ENCODE measurements around the gene ATP1B3. TPM values are rescaled to one million over a fixed set of nuclear protein-coding genes. Genes with fewer than 3 reads are reported as not detected.

ATP1B3 gene
- total and polyA plus RNA-seq, 2 of the 13 experiments (the other 11 are each of a cell fraction or from before 2014, with no cell fraction given), result 84.3 to 93.6 TPM

- Histone ChIP-seq H3K27me3 (ENCODE audit: control insufficient read depth in 1 of 2, insufficient read depth in 2 of 2, low read length in 2 of 2) (no peaks in the 10 kb centered on the region), H4K20me1 (ENCODE audit: insufficient read depth, low read length) (no peaks in the 10 kb centered on the region), H2AFZ (ENCODE audit: low read length) (no peak overlapping the region), H3K36me3 (replicated peaks in 1 of 2; ENCODE audit: control insufficient read depth in 1 of 2, insufficient read depth in 2 of 2, low read length in 2 of 2) (peaks cover 2 to 8% of the 10 kb centered on the region in 2 experiments; a peak in 2 of 5 replicates), H3K9me3 (ENCODE audit: low read length) (peaks cover 11% of the 10 kb centered on the region; the same call in 1 of the 2 replicates), H3K9ac (ENCODE audit: insufficient read depth, low read depth, low read length) (no peak overlapping the region), H3K79me2 (ENCODE audit: insufficient read depth, low read length) (peaks cover 39% of the 10 kb centered on the region), H3K4me2 (ENCODE audit: low read depth, low read length) (no peak overlapping the region), H3K4me1 (ENCODE audit: insufficient read depth, low read length) (0 out of 2 replicates have a peak, but pooled peaks cover 6% of the 10 kb centered on the region), H3K4me3 (replicated peaks in 1 of 3; ENCODE audit: insufficient read depth in 1 of 3, low read depth in 2 of 3, low read length in 3 of 3) (no peak overlapping the region), H3K27ac (ENCODE audit: extremely low read length, insufficient read depth, low read length) (no peak overlapping the region)
- ChIA-PET CTCF (ENCODE audit: low intra/inter-chr PET ratio, low total read pairs) (no interaction called here), POLR2A (no interaction called here)
- DNase-seq (ENCODE audit: low spot score), result no peak
- in situ Hi-C loops (cut with HindIII; ENCODE audit: extremely low pct_ligation_motif_present, low pct_unique_long_range_greater_than_20kb), result no loop called here
- BruUV-seq (replicated peaks), result no TSS peak
- TF ChIP-seq, protein P1, sequence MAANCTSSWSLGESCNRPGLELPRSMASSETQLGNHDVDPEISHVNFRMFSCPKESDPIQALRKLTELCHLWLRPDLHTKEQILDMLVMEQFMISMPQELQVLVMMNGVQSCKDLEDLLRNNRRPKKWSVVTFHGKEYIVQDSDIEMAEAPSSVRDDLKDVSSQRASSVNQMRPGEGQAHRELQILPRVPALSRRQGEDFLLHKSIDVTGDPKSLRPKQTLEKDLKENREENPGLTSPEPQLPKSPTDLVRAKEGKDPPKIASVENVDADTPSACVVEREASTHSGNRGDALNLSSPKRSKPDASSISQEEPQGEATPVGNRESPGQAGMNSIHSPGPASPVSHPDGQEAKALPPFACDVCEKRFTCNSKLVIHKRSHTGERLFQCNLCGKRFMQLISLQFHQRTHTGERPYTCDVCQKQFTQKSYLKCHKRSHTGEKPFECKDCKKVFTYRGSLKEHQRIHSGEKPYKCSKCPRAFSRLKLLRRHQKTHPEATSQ (CRISPR knock-in tag; IDR thresholded peaks at IDR 0.05; ENCODE audit: borderline replicate concordance), result no peak
- TF ChIP-seq ZNF180 (CRISPR knock-in tag; IDR thresholded peaks at IDR 0.05; ENCODE audit: borderline replicate concordance, low read depth) (no peak), MAFF (IDR thresholded peaks at IDR 0.05; ENCODE audit: low read depth, low read length) (no peak), ATF7 (IDR thresholded peaks at IDR 0.05) (no peak), ATF7 (CRISPR knock-in tag; IDR thresholded peaks at IDR 0.05) (no peak), ZNF121 (CRISPR knock-in tag; IDR thresholded peaks at IDR 0.05) (no peak), MAFK (conservative IDR thresholded peaks at IDR 0.05 in 1 of 2, IDR thresholded peaks at IDR 0.05 in 1 of 2; ENCODE audit: low read length in 2 of 2) (no peak), MEF2D (CRISPR knock-in tag; IDR thresholded peaks at IDR 0.05) (no peak)
- TF ChIP-seq, protein P2, sequence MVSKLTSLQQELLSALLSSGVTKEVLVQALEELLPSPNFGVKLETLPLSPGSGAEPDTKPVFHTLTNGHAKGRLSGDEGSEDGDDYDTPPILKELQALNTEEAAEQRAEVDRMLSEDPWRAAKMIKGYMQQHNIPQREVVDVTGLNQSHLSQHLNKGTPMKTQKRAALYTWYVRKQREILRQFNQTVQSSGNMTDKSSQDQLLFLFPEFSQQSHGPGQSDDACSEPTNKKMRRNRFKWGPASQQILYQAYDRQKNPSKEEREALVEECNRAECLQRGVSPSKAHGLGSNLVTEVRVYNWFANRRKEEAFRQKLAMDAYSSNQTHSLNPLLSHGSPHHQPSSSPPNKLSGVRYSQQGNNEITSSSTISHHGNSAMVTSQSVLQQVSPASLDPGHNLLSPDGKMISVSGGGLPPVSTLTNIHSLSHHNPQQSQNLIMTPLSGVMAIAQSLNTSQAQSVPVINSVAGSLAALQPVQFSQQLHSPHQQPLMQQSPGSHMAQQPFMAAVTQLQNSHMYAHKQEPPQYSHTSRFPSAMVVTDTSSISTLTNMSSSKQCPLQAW (CRISPR knock-in tag; IDR thresholded peaks at IDR 0.05), result no peak
- TF ChIP-seq, protein P3, sequence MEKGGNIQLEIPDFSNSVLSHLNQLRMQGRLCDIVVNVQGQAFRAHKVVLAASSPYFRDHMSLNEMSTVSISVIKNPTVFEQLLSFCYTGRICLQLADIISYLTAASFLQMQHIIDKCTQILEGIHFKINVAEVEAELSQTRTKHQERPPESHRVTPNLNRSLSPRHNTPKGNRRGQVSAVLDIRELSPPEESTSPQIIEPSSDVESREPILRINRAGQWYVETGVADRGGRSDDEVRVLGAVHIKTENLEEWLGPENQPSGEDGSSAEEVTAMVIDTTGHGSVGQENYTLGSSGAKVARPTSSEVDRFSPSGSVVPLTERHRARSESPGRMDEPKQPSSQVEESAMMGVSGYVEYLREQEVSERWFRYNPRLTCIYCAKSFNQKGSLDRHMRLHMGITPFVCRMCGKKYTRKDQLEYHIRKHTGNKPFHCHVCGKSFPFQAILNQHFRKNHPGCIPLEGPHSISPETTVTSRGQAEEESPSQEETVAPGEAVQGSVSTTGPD (CRISPR knock-in tag; IDR thresholded peaks at IDR 0.05), result no peak
- ATAC-seq, result no peak
- no peak for FAIRE-seq
- 100% methylated on average over 3 of the region's 3 CpGs for WGBS (ENCODE audit: low lambda C conversion rate)
- intact Hi-C loops (cut with micrococcal nuclease; ENCODE audit: unreplicated experiment), result no loop called here
Measured at GRCh38 chr3:141895731-141896130, 19.3 kb downstream of the ATP1B3 start.

Measured in HepG2 (cell line).